K562 treated with DMSO at 1 percent for 24 hours (cell line): ENCODE measurements around the gene PLA2R1. TPM values are rescaled to one million over a fixed set of nuclear protein-coding genes. Genes with fewer than 3 reads are reported as not detected.

Experiments used
- total RNA-seq: library from RNA; unstranded; fragments of 300-600 nt; gene quantifications from 2 replicates; pipeline ENCODE4 v1.2.3, GENCODE V29; 2022; ENCODE audit warnings: low read depth; ENCODE audit not compliant: insufficient read depth

The PLA2R1 gene
- total RNA-seq = not detected in 2 replicates

DNA sequence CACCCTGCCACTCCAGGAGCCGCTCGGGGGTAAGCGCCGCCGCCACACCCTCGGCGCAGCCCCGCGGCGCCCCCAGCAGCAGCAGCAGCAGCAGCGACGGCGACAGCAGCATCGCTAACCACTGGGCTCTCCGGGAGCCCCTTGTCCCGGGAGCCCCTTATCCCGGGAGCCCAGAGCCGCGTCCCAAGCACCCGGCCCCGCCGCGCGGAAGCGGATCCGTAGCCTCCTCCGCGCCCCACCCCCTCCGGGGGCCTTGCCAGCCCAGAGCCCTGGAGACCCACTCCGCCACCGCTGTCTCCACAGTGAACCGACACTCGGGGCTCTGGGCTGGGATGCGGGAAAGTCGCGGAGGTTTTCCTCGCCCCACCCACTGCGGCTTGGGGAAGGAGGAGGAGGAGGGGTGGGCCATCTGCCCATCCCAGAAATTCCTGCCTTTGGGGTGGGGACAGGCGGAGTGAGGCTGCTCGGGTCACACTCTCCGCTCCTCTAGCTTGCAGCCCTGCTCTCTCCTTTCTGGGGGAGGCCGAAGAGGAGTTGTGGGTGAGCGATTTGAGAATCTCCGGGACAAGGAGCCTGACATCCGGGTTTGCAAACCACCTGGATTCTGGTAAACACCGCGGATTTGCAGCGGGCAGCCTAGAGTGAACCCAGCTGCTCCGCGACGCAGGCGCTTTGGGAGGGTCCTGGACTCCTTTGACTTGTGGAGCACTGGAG is at the start of gene PLA2R1:
TSS of gene PLA2R1 (minus strand) at position 324 of the 714 bp plus-strand sequence. CDS start at position 112, 212 bp downstream.

DNA sequence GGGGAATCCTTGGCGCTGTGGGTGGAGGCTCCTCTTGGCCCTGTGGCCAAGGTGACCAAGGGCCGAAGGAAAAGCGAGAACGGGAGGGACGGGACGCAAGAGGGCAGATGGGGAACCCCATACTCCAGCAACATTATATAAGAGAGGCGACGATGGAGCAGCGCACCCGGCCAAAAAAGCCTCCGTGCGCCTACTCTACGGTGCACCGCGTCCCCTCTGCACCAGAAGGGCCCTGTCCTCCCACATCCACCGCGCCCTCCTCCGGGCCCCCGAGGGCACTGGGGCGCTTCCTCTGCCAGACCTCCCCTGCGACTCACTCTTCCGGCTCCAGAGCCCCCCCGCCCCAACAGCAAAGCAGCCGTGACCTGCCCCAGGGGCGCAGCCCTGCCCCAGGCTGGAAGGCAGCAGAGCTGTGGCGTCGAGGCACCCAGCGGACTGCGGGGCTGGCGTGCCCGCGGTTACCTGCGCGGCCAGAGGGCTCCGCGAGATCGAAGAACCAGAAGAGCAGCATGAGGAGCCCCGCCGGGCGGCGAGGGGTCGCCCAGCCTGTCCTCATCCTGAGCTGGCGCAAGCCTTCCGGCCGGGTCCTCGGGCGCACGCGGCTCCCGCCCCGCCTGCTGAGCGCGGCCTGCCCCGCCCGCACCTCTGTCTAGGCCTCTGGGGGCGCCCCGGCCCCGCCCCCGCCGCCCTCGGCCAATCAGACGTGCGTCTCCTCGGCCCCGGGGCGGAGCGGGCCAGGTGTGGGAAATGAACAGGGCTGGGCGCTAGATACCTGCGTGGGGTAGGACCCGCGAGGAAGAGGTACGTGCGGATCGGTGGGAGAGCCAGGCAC is 158.1 kb downstream of the PLA2R1 start, which contains the start of gene LY75:
TSS of gene LY75 (minus strand) at position 630 of the 832 bp plus-strand sequence.

Other genes with a start within 250 kb of the PLA2R1 start
- gene LY75, start 157.9 kb downstream of the PLA2R1 start, total RNA-seq = not detected in 2 replicates
- not detected in 2 replicates for gene ITGB6, start 137.7 kb upstream of the PLA2R1 start, total RNA-seq